HT-29 (cell line): ENCODE data around the gene CS. TPM values are rescaled to one million over a fixed set of nuclear protein-coding genes. Genes with fewer than 3 reads are reported as not detected.

Experiments used
- DNase-seq: peaks from one replicate; pipeline ENCODE4 v3.0.0-alpha.2; 2015; ENCODE audit warnings: low spot score
- total RNA-seq: library from RNA; depleted of rRNA; stranded (reverse); fragments of >200 nt; shearing (Covaris generic); gene quantifications from 2 replicates; pipeline ENCODE4 v1.2.3, GENCODE V29; 2014

CS gene
- total RNA-seq, 1 experiment from 2014 or later, result 154 TPM

DNA sequence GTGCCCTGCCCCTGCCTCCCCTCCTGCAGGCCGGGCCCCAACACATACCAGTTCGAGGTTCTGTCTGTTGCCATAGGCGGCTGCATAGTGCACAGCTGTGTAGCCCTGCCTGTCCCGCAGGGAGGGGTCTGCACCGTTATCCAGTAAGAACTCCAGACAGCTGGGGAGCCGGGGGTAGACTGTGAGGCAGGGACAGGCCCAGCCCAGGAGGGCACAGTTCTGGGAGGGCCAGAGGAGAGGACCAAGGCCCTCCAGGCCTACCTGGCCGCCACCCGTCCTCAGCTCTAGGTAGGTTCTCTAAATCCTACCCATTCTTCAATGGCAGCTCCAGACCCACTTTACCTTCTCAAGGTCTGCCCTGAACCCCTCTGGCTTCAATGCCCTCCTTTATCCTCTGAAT is 51.4 kb downstream of the CS start:
- DNase-seq, result no peak

DNA sequence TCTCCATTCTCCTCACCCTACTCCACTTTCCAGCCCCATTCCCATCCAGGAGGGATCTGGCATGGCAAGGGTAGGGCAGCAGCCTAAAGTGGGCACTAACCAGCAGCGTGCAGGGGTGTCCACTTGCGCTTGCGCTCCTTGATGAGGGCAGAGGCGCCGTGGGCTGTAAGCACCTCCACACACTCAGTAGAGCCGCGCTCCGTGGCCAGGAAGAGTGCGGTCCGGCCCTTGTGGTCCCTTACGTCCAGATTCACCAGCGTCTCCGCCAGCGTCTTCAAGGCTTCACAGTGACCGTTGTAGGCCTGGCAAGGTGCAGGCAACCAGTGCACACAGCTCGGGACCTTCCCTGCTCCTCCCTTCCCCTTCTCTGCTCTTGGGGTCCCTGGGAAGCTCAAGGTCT is 52.2 kb downstream of the CS start:
- DNase-seq, result no peak

DNA sequence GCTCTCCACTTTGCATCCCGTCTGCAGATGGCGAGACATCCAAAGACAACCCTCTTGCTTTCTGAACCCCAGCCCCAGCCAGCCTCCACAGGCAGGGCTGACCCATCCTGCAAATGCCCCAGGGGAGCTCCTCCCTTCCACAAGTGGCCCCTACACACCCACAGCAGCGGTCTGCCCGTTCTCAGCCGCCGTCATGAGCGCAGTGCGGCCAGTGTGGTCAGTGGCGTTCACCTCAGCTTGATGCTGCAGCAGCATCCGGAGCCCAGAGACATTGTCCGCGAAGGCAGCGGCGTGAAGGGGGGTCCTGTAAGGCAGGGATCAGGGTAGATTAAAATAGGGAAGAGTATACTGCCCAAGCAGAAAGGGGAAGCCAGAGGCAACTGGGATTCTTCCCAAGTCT is 55.6 kb downstream of the CS start:
- no peak for DNase-seq

DNA sequence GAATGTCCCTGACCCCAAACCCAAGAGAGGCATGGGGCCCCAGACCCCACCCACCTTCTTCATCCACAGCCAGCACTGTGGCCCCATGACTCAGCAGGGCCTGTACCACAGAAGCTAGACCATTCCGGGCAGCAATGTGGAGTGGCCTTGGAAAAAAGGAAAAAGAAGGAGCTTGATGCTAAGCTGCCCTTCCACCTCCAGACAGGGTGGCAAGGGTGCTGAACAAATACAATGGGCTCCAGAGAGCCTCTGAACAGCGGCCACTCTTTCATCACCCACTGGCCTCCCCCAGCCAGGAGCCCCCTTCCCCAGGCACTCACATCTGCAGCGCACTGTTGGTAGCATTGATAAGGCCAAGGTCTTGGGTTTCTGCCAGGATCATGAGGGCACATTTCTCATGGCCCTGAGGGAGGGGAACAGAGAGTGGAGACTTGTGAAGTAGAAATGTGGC is 56.4 kb downstream of the CS start:
- DNase-seq, result no peak

DNA sequence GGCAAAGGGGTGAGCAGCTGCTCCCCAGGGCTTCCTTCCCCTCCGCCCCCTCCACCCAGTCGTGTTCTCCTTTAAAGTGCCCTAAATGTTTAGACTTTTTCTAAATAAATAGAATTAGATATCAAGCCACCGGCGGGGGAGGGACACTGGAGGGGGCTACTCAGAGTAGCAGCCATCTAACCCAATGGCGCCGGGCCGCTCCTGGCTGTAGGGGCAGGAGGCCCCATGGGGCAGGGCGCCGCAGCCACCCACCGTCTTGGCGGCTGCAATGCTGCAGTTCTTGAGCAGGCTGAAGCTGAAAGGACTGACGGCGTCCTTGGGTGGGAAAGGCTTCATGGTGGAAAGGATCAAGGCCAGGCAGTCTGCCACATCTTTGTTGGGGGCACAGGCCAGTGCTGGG is 57.1 kb downstream of the CS start:
- no peak for DNase-seq

DNA sequence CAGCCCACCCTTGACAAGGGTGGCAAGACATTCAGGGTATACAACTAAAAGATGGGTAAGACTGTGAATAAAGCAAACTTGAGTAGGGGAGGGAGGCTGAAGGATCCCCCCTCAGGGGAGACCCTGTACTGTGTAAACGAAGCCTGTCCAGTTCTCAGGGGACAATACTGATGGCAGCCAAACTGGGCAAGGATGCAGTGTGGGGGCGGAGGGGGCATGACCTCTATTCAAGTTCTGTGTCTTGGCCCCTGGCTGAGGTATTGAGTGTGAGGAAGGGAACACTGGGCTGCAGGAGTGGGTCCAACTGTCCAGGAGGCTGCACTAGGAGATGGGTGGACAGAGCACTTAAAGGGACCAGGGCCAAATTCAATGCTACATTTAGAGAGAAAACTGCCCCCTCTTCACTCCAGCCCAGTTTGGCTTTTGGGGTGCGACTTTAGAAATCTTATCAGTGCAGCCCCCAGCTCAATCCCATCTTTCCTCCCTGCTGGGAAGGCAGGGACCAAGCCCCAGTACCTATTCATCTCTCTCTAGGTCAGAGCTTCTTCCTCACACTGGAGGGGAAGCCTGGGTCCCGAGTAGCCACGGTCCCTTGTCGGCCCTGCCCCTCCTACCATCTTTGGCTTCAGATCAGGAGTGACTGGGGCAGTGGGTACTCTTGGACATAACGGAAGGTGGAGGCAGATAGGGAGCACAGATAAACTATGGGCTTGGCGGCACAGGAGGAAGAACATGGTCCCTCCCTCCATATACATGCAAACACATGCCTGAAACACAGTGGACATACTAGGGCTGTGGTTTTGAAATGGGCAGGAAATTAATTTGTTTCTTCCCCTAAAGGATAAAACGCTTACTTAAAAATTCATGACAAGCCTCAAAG is 58.5 kb downstream of the CS start:
- no peak for DNase-seq

DNA sequence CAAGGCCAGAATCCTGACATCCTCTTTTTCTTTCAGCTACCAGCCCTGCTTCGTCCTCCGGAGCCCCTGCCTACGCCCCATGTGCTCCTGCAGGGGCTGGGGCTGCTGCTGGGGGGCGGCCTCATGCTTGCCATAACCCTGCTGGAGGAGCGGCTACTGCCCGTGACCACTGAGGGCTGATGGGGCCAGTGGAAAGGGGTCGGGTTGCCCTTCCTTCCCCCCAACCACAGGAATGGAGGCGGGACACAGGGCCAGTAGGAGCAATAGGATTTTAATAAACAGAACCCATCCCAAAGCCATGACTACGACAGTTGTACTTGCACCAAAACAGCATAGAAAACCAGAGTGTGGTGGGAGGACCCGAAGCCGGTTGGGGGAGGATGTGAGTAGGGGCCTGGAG is 62.6 kb downstream of the CS start:
- no peak for DNase-seq

DNA sequence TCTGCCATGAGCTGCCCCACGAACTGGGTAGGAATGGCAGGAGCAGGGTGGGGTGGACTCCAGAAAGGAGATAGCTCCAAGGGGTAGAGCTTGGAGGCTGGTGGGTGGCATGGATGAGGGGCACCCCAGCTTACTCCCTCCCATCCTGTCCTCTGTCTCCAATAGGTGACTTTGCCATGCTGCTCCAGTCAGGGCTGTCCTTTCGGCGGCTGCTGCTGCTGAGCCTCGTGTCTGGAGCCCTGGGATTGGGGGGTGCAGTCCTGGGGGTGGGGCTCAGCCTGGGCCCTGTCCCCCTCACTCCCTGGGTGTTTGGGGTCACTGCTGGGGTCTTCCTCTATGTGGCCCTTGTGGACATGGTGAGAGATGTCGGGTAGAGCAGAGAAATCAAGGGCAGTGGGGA is 63.1 kb downstream of the CS start:
- no peak for DNase-seq

DNA sequence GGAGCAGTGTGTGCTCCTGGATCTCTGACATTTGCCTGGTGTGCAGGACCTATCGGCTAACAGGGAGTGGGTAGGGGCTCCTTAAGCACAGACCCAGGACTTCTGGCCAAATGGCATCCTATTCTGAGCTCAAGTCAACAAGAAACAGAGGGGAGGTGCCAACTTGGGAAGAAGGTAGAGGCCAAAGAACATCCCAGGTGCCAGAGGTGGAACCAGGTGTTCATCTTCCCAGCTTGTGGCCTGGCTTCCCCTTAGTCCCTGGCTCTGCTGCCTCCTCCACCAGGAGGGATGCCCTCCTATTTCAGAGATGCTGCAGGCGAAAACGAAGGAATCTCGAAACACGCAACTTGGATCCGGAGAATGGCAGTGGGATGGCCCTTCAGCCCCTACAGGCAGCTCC is 64.0 kb downstream of the CS start:
- DNase-seq, result no peak

DNA sequence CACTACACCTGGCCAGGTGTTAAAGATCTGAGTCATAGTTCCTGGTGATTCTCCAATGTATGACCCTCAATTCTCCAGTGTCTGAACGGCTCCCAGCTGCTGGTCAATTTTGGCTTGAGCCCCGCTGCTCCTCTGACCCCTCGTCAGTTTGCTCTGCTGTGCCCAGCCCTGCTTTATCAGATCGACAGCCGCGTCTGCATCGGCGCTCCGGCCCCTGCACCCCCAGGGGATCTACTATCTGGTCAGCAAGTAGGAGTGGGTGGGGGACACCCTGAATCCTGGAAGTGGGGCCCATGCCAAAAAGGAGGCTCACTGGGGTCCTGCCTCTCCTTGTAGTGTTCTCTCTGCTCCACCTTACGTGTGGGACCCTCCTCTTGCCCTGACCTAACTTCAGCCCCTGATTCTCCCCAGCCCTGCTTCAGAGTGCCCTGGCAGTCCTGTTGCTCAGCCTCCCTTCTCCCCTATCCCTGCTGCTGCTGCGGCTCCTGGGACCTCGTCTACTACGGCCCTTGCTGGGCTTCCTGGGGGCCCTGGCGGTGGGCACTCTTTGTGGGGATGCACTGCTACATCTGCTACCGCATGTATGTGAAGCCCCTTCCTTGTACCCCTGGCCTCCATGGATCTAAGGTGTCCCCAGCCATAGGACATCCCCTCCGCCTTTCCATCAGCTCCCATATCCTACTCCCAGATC is 65.2 kb downstream of the CS start:
- DNase-seq, result no peak

DNA sequence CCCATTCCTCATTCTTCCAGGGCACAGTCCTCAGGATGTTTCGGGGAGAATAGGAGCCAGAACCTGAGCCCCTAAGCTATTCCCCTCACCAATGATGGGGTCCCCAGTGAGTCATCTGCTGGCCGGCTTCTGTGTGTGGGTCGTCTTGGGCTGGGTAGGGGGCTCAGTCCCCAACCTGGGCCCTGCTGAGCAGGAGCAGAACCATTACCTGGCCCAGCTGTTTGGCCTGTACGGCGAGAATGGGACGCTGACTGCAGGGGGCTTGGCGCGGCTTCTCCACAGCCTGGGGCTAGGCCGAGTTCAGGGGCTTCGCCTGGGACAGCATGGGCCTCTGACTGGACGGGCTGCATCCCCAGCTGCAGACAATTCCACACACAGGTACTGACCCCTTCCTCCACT is 68.9 kb downstream of the CS start:
- no peak for DNase-seq

DNA sequence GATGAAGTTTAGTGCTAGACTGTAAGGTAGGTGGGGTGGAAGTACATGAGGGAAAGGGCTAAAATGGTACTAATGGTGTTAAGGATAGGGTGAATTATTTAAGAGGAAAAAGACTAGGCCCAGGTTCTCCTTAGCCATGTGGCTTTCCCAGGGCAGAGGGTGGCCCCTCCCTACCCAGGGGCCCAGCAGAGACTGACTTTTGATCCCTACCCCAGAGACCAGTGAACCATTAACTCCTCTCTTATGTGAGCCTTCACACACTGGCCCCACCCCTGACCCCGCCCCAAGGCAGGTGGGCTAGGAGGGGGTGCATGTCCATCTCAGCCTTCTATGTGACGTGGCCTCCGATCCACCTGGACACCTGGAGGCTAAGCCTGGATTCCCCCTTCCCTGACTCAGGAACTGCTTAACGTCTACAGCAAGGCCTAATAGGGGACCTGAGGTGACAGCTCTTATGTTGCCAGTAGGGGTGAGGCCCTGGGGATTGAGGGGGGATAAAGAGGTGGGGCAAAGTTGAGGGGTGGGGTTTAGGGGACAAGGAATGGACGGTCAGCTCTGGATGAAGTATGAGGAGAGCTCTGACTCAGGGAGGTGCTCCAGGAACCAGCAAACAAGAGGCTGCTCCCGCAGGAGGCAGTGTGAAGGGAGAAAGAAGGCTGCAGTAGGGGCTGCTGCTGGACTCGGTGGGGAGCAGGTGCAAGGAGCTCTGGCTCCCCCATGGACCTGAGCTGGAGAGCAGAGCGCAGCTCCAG is 69.5 kb downstream of the CS start:
- peak; percentile 58 for DNase-seq

DNA sequence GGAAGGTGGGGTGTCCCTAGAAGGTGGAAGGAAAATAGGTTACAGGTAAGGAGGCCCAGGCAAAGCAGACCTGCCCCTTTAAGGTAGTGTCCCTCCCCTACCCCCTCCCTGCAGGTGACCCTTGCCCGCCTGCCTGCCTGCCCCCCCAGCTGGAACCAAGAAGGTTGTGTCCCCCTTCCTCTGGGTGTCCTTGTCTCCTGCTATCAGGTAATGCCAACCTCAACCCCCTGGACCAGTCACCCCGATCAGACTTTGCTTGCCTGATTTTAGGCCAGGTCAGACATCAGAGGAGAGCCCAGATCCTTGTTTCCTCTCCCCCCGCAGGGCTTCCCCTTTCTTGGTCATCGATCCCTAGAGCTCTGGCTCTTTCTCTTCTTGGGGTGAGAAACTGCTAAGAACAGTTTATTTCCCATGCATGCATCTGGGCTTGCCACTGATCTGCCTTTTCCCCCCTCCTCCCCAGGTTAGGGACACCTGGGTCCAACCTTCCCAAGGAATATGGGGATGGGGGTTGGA is 70.2 kb downstream of the CS start, which contains the start of gene SLC39A5:
TSS of gene SLC39A5 (plus strand) at position 136 of the 516 bp plus-strand sequence. CDS start 1,224 bp downstream, outside the sequence.
- DNase-seq, result no peak

DNA sequence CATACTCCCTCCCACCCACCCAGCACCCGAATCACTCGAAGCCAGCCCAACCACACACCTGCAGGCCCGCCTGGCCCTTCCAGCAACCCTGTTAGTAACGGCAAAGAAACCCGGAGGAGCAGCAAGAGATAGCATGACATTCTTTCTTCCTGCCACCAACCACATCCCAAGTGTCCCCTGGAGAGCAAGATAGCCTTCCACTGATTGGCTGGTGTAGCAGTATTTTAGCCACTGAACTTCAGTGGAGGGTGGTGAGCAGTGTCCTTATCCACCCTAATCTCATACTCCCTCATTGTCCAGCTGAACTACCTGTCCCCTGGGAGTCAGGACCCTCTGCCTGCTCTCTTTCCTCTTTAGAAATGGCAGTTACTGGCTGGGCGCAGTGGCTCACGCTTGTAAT is 71.0 kb downstream of the CS start:
- DNase-seq, result no peak

DNA sequence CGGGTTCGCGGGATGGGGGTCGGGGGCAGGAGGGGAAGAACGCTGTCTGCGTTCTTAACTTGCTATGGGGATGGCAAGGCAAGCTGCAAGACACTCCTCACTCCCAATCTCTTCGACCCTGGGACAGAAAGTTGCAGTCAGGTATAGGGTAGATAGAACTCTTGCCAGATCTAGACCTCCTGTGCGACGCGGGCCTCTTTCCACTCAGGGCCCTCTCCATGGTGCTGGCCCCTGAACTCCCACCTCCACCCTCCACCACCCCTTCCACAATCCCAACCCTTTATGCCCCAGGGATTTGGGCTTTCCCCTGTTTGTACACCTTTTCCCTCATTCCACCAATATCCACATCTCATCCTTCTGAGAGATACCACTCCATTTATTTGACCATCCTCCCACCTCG is 75.2 kb downstream of the CS start:
- DNase-seq, result no peak

DNA sequence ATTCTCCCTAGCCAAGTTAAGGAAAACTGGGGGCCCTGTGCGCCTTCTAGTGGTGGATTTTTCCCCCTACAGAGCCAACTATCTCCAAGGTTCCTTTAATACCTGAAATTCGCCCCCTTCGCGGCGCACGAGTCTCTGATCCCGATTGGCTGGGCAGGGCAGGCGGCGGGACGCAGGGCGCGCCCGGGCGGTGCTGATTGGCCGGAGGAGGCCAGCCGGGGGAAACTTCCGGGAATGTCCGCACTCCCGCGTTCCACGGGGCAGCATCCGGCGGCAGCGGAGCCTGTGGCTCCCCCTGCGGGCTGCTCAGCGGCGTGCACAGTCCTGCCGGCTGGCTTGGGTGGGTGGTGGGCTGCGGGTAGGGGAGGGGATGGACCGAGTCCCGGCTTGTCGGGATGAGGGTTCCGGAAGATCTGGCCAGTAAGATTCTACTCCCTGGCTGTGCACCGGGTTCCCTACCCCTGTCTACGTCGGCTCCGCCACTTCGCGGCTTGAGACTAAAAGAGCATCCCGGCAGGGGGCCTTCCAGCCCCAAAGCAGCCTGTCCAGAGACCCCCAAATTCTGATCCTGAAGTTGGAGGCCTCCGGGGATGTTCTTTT is 75.9 kb downstream of the CS start, which contains the start of gene NABP2:
TSS of gene NABP2 (plus strand) at position 241 of the 600 bp plus-strand sequence. CDS start 515 bp downstream, outside the sequence.
- DNase-seq, result peak; percentile 99

DNA sequence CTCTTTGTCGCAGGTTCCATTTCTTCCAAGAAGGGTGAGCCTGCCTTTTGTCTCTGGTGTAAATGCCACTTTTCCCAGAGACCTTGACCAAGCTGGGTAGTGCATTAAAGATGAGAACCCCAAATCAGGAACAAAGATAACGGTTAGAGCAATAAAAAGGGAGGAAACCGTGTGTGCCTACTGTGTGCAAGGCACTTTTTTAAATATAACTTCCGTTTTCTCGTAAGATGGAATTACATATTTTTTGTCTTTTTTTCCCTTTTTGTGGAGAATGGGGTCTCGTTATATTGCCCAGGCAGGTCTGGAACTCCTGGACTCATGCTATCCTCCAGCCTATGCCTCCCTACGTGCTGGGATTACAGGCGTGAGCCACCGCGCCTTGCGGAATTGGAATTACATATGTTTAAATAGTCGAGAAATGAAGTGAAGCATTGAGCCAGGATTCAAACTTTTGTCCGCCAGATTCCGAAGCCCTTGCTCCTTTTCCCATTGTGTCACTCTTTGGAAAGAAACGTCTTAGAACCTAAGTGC is 76.5 kb downstream of the CS start:
- peak; percentile 40 for DNase-seq

DNA sequence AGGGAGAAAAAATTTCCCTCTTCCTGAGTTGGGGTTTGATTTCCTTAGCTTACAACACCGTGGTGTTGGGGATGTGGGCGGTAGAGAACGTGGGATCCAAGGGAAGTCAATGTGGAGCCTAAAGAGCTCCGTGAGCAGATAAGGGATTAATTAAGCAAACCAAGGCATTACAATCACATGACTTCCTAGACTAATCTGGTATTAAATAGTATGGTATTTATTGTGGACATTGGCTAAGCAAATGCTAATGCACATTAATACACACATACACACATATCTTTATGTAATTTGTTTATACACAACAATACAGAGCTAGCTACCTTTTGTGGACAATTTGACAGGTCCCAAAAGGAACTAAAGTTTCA is 77.6 kb downstream of the CS start:
- DNase-seq, result peak; percentile 58

DNA sequence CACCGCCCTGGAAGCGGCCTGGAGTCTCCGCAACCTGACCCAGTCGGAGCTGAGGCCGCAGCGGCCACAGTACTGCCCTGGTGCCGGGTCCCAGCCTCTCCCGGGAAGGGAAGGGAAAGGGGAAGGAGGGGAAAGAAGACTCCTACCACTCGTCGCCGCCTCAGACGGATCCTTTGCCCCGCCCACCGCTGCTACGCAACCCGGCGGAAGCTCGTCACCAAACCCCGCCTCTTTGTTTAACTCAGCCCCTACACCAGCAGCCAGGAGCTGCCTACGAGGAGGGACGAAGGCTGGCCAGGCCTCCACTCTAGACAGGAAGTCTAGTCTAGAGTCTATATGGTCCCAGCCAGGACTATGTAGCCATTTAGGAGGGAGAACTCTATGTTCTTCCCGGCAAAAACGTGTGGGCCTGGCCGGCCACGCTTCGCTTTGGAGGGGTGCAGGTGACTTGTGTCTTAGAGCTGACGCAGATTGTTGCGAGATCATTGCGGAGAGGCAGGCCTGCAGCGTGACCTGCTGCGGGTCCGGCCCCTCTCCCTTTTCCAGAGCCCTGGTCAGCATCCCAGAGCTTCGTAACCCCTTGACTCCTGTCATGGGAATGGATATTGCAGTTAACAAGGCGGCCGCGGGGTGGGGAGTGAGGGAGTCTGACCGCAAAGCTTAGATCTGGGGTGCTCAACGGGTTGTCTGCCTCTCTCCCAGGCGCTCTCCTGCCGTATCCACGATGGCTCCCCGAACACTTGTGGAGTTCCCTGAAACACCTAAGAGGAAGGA is 78.2 kb downstream of the CS start, which contains the start of gene RNF41:
TSS of gene RNF41 (minus strand) at position 166 of the 774 bp plus-strand sequence. CDS start 7,875 bp downstream, outside the sequence.
- DNase-seq, result peak; percentile 97
